Prostate gland (tissue), 2 donors: ENCODE results near the gene NUBP2. TPM values are rescaled to one million over a fixed set of nuclear protein-coding genes. Genes with fewer than 3 reads are reported as not detected.

Experiments used
- DNase-seq: peaks from one replicate; pipeline ENCODE4 v3.0.0-alpha.2; 2019; ENCODE audit warnings: low spot score
- H3K27ac ChIP-seq, 2 donors: fragments of 200-600 bp; sonication (generic); 2 replicates each; pipeline ENCODE4 v1.5.1; 2017 to 2019
- H3K27me3 ChIP-seq: fragments of 200-600 bp; sonication (generic); replicated peaks from 2 replicates; pipeline ENCODE4 v1.5.1; 2019; ENCODE audit not compliant: insufficient read depth
- H3K36me3 ChIP-seq, 2 donors: fragments of 200-600 bp; sonication (generic); 1 replicate in 1 of 2; 2 replicates in 1 of 2; pipeline versions ENCODE4 v1.5.1 to v1.8.1; 2017 to 2019
- H3K4me1 ChIP-seq: fragments of 200-600 bp; sonication (generic); replicated peaks from 2 replicates; pipeline ENCODE4 v1.5.1; 2019
- H3K4me3 ChIP-seq, 2 donors: fragments of 200-600 bp; sonication (generic); 2 replicates each; pipeline ENCODE4 v1.5.1; 2017 to 2019
- H3K9me3 ChIP-seq: fragments of 200-600 bp; sonication (generic); 2 replicates; pipeline ENCODE4 v1.5.1; 2017
- CTCF ChIP-seq, 4 experiments: fragments of 200-600 bp in 2 of 4; fragments of 450-650 bp in 2 of 4; sonication (generic) in 2 of 4; IDR thresholded peaks; 1 replicate in 3 of 4; 2 replicates in 1 of 4; pipeline ENCODE4 v1.5.1; 2016 to 2019; ENCODE audit warnings: antibody characterized with exemption in 4 of 4, mild to moderate bottlenecking in 2 of 4, moderate library complexity in 2 of 4
- POLR2A ChIP-seq: fragments of 450-650 bp; IDR thresholded peaks from one replicate; pipeline ENCODE4 v1.6.1; 2016; ENCODE audit warnings: antibody characterized with exemption, mild to moderate bottlenecking
- POLR2AphosphoS5 ChIP-seq: sonication (generic); formaldehyde crosslinking; IDR thresholded peaks from one replicate; pipeline ENCODE4 v1.6.1; 2017; ENCODE audit warnings: antibody characterized with exemption
- WGBS: methylation state at CpG from one replicate; pipeline ENCODE4 v1.1.5; 2018; 5-methylcytosine and 5-hydroxymethylcytosine counted together
- intact Hi-C: fragments of 100-400 bp; cut with DNase I; formaldehyde crosslinking; loops from one replicate; pipeline ENCODE4 v1.14.2; 2022
- total RNA-seq, 2 donors: library from RNA; depleted of rRNA; stranded (reverse); fragments of >200 nt; gene quantifications; one replicate each; pipeline ENCODE4 v1.1.0, GENCODE V29; 2016

NUBP2 gene
- total RNA-seq, 2 donors from 2014 or later, result 98.4 to 233 TPM

GRCh38 chr16:1779234-1779701 lies 3.5 kb upstream of the NUBP2 start:
- Histone ChIP-seq H3K4me1 (peaks cover 16% of the 10 kb centered on the region), H3K27ac (no peak overlapping the region), H3K36me3 (peaks cover 12 to 24% of the 10 kb centered on the region in 2 donors), H3K4me3 (no peak overlapping the region), H3K9me3 (no peaks in the 10 kb centered on the region), H3K27me3 (no peaks in the 10 kb centered on the region)
- WGBS, result 79% methylated on average over 8 of the region's 8 CpGs
- TF ChIP-seq POLR2A, result no peak
- intact Hi-C loops, result no loop called here
- DNase-seq, result no peak

- H3K9me3 ChIP-seq, result no peaks in the 10 kb centered on the region
- no peak for DNase-seq
- intact Hi-C loops, result no loop called here
- H3K27me3 ChIP-seq, result no peaks in the 10 kb centered on the region
- no peak for TF ChIP-seq POLR2AphosphoS5
- no peak for TF ChIP-seq POLR2A
- TF ChIP-seq CTCF (IDR thresholded peaks at IDR 0.05), result no peak
- WGBS, result 80% methylated on average over 27 of the region's 27 CpGs
- H3K4me1 ChIP-seq, result peaks cover 14% of the 10 kb centered on the region
- H3K27ac ChIP-seq, result no peak overlapping the region
- peaks cover 12 to 24% of the 10 kb centered on the region in 2 donors for H3K36me3 ChIP-seq
- H3K4me3 ChIP-seq, result no peak overlapping the region
These were observed 2.8 kb upstream of the NUBP2 start for GRCh38 chr16:1779741-1780676.

DNA sequence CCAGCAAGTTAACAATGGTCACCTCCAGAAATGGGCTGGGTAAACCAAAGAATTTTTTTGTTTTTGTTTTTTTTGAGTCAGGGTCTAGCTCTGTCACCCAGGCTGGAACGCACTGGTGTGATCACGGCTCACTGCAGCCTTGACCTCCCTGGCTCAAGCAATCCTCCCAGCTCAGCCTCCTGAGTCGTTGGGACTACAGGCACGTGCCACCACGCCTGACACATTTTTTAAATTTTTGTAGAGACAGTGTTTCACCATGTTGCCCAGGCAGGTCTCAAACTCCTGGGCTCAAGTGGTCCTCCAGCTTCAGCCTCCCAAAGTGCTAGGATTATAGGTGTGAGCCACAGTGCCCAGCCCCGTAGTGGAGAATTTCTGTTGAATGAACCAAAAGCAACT lies 2.1 kb upstream of the NUBP2 start:
- WGBS, result 67% methylated on average over 6 of the region's 6 CpGs
- peaks cover 14% of the 10 kb centered on the region for H3K4me1 ChIP-seq
- TF ChIP-seq CTCF (IDR thresholded peaks at IDR 0.05) (no peak), POLR2A (no peak), POLR2AphosphoS5 (no peak)
- no peak for DNase-seq
- no peaks in the 10 kb centered on the region for H3K27me3 ChIP-seq
- H3K27ac ChIP-seq, result no peak overlapping the region
- H3K4me3 ChIP-seq, result no peak overlapping the region
- peaks cover 12 to 23% of the 10 kb centered on the region in 2 donors for H3K36me3 ChIP-seq
- intact Hi-C loops, result no loop called here
- H3K9me3 ChIP-seq, result no peaks in the 10 kb centered on the region

- intact Hi-C loops, result no loop called here
- Histone ChIP-seq H3K27ac (peak overlapping the region; percentile 72 to 83), H3K27me3 (no peaks in the 10 kb centered on the region), H3K4me1 (peaks cover 14% of the 10 kb centered on the region), H3K9me3 (no peaks in the 10 kb centered on the region), H3K4me3 (peak overlapping the region; percentile 86 to 98), H3K36me3 (peaks cover 12 to 17% of the 10 kb centered on the region in 2 donors)
- DNase-seq, result no peak
- no peak for TF ChIP-seq POLR2AphosphoS5
- WGBS, result 57% methylated on average over 20 of the region's 20 CpGs
These were observed 1.5 kb upstream of the NUBP2 start for GRCh38 chr16:1781254-1781653.

DNA sequence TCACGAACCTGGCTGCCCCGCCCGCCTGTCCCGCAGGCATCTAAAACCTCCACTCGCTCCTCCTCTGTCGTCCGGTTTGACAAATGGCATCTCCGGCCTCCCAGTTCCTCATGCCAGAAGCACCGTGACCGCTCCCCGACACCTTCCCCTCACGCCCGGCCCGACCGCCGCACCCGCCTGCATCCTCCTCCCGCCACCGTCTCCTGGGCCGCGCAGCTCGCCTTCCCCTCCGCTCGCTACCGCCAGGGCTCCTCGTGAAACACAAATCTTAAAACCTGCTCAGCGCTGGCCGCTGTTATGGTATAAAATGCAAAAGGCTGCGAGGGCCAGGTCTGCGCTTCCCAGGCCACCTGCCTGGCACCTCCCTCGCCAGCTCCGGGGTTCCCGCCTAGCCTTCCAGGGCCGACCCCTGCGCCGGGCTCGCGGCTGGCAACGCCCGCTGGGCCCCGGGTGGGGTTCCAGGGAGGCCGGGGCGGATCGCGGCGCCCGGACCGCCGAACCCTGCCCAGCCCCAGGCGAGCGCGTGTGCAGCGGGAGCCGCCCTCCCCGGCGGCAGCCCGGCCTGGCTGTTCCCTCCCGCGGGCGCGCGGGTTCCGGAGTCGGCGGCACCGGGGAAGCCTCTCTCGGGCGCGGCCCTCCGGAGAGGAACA lies 877 bp upstream of the NUBP2 start:
- H3K9me3 ChIP-seq, result no peaks in the 10 kb centered on the region
- H3K27ac ChIP-seq, result peak overlapping the region; percentile 72 to 83
- peak overlapping the region; percentile 86 to 98 for H3K4me3 ChIP-seq
- WGBS, result under 1% methylated on average over 51 of the region's 70 CpGs
- no peaks in the 10 kb centered on the region for H3K27me3 ChIP-seq
- no peak for DNase-seq
- peaks cover 14% of the 10 kb centered on the region for H3K4me1 ChIP-seq
- intact Hi-C loops, result no loop called here
- TF ChIP-seq CTCF (IDR thresholded peaks at IDR 0.05) (peak in 1 of 4 experiments; percentile 7), POLR2A (no peak)
- H3K36me3 ChIP-seq, result peaks cover 10 to 14% of the 10 kb centered on the region in 2 donors
